ENCODE data around the gene PHKA1.
"Not testable (repeated sequence)": the region's sequence is repeated elsewhere in the genome, so short reads cannot be mapped to it uniquely, and the experiment has no call there.

PHKA1 gene

DNA sequence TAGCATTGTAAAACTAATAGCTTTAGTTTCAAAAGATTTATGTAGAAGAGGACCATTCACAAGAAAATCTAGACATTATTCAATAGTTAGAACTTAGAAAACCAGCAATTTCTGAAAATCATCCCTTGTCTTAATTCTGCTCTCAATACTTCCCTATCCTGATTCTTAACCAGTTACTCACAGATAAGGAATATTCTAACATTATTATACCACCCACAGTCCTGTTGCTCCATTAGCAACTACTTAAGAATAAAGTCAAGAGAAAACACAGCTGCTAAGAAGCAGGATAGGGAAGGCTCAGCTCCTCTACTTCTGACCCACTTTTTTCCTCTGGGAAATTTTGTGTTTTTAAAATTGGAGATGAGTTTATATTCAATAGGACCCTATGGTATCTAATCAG, 47.7 kb downstream of the PHKA1 start:
- no peak for DNase-seq (ENCODE audit: low read depth)

DNA sequence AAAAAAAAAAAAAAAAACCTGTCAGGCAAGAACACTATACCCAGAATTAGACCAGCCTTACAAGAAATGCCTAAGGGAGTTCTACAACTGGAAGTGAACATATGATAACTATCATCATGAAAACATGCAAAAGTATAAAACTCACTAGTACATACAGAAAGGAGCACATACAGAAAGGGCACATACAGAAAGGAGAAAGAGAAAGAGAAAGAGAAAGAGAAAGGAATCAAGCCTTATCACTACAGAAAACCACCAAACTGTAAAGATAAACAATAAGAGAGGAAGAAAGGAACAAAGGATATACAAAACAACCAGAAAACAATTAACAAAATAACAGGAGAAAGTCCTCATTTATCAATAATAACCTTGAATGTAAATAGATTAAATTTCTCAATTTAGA, 50.4 kb downstream of the PHKA1 start:
- DNase-seq (ENCODE audit: low read depth), result no peak

DNA sequence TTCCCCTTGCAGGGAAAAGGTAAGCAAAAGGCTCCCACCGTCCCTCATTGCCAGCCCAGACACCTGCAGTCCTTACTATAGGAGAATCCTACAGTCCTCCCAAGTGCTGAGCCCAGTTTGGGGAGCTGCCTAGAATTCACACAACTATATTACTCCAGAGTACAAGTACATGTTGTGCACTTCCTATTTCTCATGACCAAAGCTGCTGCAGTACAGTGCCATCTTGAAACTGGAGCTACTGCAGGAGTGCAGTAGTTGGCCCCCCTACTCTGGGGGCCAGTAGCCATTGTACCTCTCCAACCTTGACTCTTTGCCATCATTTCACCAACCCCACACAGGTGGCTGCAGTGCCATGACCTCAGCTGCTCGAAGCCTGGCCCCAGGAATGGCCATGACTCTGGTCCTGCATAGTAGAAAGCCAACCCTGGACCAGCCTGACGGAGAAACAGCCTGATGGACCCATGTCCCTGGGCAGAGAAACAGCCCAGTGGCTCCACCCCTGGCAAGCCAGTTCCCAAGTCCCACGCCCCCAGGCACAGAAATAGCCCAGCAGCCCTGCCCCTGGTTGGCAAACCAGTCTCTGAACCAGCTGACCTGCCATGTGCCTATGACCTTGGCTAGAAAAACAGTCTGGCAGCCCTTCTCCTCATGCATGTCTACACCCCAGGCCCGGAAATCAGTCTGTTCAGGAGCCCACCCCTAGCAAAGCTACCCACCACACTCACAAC, 51.9 kb downstream of the PHKA1 start:
- DNase-seq (ENCODE audit: low read depth), result no peak

DNA sequence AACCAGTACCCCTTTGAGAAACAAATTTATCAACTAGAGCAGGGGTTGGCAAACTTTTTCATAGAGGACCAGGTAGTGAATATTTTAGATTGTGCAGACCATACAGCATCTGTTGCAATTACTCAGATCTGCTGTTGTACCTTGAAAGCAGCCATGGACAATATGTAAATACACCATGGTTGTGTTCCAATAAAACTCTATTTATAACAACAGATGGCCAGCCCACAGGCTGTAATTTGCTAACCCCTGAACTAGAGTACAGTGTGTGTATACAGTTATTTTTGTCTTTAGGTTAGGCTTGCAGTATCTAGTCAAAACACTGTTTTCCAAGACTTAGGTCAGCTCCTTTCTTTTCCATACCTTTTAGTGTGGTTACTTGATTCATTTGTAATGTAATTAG, 54.4 kb downstream of the PHKA1 start:
- DNase-seq (ENCODE audit: low read depth), result no peak

GRCh38 chrX:72652082-72652481, 62.0 kb downstream of the PHKA1 start:
- no peak for DNase-seq (ENCODE audit: low read depth)

DNA sequence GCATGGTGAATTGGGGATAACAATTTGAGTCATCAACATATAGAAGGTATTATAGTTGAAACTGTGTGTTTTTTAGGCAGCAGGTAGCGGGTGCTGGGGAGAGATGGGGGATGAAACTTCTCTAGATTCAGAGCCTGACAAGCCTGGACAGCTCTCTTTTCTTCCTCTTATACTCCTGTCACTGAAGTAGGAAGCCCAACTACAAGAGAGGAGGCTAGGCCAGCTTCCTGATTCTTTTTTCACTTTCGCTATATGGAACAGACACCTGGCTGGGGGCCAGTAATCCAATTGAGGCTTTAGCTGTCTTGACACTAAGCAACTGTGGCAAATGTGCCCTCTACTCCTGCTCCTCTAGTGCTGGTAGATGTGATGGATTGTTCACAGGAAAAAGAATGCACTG, 69.2 kb downstream of the PHKA1 start:
- DNase-seq (ENCODE audit: low read depth), result no peak

GRCh38 chrX:72641611-72642010, 72.5 kb downstream of the PHKA1 start:
- DNase-seq (ENCODE audit: low read depth), result no peak

- no peak for DNase-seq (ENCODE audit: low read depth)
Observed at GRCh38 chrX:72635930-72636329, 78.2 kb downstream of the PHKA1 start.

GRCh38 chrX:72634331-72634730, 79.8 kb downstream of the PHKA1 start:
- no peak for DNase-seq (ENCODE audit: low read depth)

DNA sequence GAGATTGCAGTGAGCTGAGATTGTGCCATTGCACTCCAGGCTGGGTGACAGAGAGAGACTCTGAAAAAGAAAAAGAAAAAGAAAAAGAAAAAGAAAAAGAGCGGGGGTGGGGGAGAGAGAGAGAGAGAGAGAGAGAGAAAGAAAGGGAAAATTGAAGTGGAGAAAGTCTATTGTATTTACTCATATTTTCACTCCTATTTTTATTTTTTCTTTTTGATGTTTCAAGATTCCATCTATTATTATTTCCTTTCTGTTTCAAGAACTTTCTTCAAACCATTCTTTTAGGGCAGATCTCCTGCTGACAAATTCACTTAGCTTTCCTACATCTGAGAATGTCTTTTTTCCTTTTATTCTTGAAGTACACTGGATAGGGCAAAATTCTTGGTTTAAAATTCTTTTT, 83.9 kb downstream of the PHKA1 start:
- DNase-seq (ENCODE audit: low read depth), result no peak

DNA sequence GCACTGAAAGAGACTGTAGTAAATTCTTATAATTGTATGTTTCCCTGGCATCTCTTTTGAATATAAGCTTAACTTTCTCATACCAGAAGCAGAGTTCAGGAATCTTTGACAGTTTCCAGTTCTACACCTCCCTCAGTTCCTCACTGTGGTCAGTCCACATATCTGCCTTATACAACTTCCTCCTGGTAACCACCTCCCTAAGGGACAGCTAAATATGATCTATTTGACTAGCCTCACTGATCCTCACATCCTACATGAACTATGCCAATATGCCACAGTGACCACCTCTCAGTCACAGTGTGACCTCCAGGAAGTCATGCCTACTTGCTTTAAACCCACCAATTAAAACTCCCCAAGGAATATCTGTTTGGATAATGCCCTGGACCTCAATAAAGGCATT, 89.9 kb downstream of the PHKA1 start:
- no peak for DNase-seq (ENCODE audit: low read depth)

GRCh38 chrX:72621625-72622485, 92.3 kb downstream of the PHKA1 start:
- peak; percentile 30 for DNase-seq (ENCODE audit: low read depth)

- no peak for DNase-seq (ENCODE audit: low read depth)
Observed at GRCh38 chrX:72621163-72621562, 92.9 kb downstream of the PHKA1 start.

GRCh38 chrX:72620550-72621145, 93.5 kb downstream of the PHKA1 start:
- DNase-seq (ENCODE audit: low read depth), result peak; percentile 75

- no peak for DNase-seq (ENCODE audit: low read depth)
Observed at GRCh38 chrX:72609313-72609712, 104.8 kb downstream of the PHKA1 start.

GRCh38 chrX:72604705-72605104, 109.4 kb downstream of the PHKA1 start:
- no peak for DNase-seq (ENCODE audit: low read depth)

GRCh38 chrX:72604112-72604511, 110.0 kb downstream of the PHKA1 start:
- DNase-seq (ENCODE audit: low read depth), result no peak

DNA sequence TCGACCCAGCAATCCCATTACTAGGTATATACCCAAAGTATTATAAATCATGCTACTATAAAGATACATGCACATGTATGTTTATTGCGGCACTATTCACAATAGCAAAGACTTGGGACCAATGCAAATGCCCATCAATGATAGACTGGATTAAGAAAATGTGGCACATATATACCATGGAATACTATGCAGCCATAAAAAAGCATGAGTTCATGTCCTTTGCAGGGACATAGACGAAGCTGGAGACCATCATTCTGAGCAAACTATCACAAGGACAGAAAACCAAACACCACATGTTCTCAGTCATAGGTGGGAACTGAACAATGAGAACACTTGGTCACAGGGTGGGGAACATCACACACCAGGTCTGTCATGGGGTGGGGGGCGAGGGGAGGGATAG, 123.1 kb downstream of the PHKA1 start:
- not testable (repeated sequence) for DNase-seq (ENCODE audit: low read depth)

- no peak for DNase-seq (ENCODE audit: low read depth)
Observed at GRCh38 chrX:72584163-72584562, 129.9 kb downstream of the PHKA1 start.

DNA sequence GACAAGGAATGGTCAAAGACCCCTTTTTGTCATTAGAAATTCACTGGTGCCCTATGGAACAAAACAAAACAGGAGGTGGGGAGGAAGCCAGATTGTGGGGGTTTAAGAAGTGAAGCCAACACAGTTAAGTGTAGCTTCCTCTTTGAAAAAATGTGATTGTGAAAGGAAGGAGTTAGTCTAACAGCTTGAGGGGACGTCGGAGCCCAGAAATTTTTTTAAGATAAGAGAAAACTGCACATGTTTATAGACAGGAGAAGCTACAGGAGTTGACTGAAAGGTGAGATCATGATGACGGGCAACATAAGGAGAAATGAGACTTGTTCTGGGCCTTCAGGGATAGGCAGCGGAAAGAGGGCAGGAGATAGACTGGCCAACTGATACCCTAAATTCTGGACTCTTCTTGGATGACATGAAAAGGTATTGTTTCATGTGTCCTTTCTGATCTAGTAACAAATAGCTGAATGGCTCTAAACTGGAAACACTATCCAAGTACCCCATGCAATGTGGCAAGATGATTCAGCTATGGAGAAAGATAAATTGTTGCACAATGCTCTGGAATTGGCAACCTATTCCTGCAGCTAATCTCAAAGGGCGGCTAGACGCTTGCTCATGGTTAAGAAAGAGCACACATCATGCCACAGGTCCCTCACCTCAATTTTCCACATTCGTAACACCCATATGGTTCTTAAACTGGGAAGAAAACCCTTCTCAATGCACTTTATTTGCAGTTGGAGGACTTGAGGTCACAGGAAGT, 137.8 kb downstream of the PHKA1 start:
- no peak for DNase-seq (ENCODE audit: low read depth)

DNA sequence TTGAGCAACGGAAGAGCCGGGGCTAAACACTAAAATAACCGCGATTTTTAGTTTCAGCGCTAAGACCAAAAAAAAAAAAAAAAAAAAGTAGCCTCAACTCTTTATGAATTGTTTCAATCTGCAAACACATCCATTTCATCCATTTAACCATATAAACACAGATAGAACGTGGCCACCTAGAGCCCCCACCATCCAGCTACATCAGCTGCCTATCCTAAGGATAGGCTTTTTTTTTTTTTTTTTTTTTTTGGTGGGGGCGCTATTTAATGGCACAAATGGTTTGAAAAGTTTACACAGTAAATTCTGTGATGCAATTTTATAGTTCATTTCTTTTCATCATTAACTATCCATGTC, 141.0 kb downstream of the PHKA1 start:
- no peak for DNase-seq (ENCODE audit: low read depth)
